H1 (cell line): ENCODE data around the gene TBC1D30.
A peak's percentile ranks its signal among the peaks of the same experiment; 100 is the strongest.

ENCODE experiments used
- BACH1 ChIP-seq: IDR thresholded peaks from 2 replicates; pipeline ENCODE4 v1.6.1; 2012; ENCODE audit warnings: low read length, improper control_type of control experiment
- CEBPB ChIP-seq: IDR thresholded peaks from 2 replicates; pipeline ENCODE4 v1.6.1; 2012; ENCODE audit warnings: low read depth, low read length
- CHD1 ChIP-seq: IDR thresholded peaks from 2 replicates; pipeline ENCODE4 v1.6.1; 2012; ENCODE audit warnings: low read depth, low read length, improper control_type of control experiment
- EZH2 ChIP-seq: fragments of 200-600 bp; sonication (generic); IDR thresholded peaks from 2 replicates; pipeline ENCODE4 v1.7.1; 2012; ENCODE audit warnings: low read depth, mild to moderate bottlenecking, moderate library complexity, low read length, inconsistent platforms; ENCODE audit not compliant: severe bottlenecking
- GABPA ChIP-seq: IDR thresholded peaks from 2 replicates; pipeline ENCODE4 v1.6.1; 2011; ENCODE audit warnings: mild to moderate bottlenecking, low read length, moderate library complexity, borderline replicate concordance; ENCODE audit not compliant: insufficient read depth
- KDM5A ChIP-seq: fragments of 200-600 bp; IDR thresholded peaks from 2 replicates; pipeline ENCODE4 v1.7.1; 2012; ENCODE audit warnings: mild to moderate bottlenecking, low read length, inconsistent platforms, mixed read lengths
- POLR2A ChIP-seq, 2 experiments: IDR thresholded peaks; 1 replicate in 1 of 2; 2 replicates in 1 of 2; pipeline ENCODE4 v1.6.1; 2011; ENCODE audit warnings: low read depth in 2 of 2, low read length in 2 of 2, mild to moderate bottlenecking in 2 of 2; ENCODE audit errors: control extremely low read depth in 1 of 2
- RAD21 ChIP-seq, 2 experiments: IDR thresholded peaks in 1 of 2; conservative IDR thresholded peaks in 1 of 2; 2 replicates each; pipeline ENCODE4 v1.6.1; 2011; ENCODE audit warnings: low read depth in 2 of 2, low read length in 2 of 2, improper control_type of control experiment in 1 of 2, inconsistent platforms in 1 of 2, mild to moderate bottlenecking in 1 of 2, moderate library complexity in 1 of 2
- SUZ12 ChIP-seq: fragments of 200-600 bp; sonication (generic); IDR thresholded peaks from 2 replicates; pipeline ENCODE4 v1.6.1; 2012; ENCODE audit warnings: mild to moderate bottlenecking, inconsistent platforms, low read length, moderate library complexity, mixed read lengths
- TBP ChIP-seq: IDR thresholded peaks from 2 replicates; pipeline ENCODE4 v1.6.1; 2011; ENCODE audit warnings: low read depth, low read length, improper control_type of control experiment
- TF ChIP-seq, protein P1 (sequence below), 3 experiments: IDR thresholded peaks; 1 replicate in 2 of 3; 2 replicates in 1 of 3; pipeline versions ENCODE4 v1.5.1 to v1.6.1; 2011; ENCODE audit warnings: low read length in 3 of 3, mild to moderate bottlenecking in 3 of 3, inconsistent platforms in 2 of 3, low read depth in 1 of 3, moderate library complexity in 1 of 3; ENCODE audit not compliant: insufficient read depth in 1 of 3; ENCODE audit errors: control extremely low read depth in 1 of 3
- TF ChIP-seq, protein P2 (sequence below): IDR thresholded peaks from 2 replicates; pipeline ENCODE4 v1.6.1; 2012; ENCODE audit warnings: inconsistent platforms
- TF ChIP-seq, protein P3 (sequence below): IDR thresholded peaks from 2 replicates; pipeline ENCODE4 v1.6.1; 2011; ENCODE audit warnings: low read length, improper control_type of control experiment

DNA sequence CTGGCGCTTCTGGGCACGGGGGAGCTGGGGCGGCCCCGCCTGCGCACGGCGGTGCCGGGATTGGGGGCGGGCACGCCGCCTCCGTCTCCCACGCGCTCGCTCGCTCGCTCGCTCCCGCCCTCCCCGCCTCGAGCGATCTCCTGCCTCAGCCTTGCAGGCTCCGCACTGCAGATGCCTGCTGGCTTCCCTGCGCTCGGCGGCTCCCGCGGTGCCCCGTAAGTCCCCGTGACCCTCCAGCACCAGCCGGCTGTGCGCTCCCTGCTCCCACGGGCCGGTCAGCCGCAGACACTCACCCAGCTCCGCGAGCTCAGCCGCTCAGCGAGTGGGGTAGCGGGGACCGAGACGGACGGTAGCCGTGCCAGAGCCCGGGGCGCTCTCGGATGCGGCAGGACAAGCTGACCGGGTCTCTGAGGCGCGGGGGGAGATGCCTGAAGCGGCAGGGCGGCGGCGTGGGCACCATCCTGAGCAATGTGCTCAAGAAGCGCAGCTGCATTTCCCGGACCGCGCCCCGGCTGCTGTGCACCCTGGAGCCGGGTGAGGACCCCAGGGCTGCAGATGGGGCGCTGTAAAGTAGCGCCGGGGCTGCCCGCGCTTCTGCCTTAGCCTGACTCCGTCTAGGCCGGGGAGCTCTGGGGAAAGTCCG lies at the start of gene TBC1D30:
- TF ChIP-seq, protein P1, sequence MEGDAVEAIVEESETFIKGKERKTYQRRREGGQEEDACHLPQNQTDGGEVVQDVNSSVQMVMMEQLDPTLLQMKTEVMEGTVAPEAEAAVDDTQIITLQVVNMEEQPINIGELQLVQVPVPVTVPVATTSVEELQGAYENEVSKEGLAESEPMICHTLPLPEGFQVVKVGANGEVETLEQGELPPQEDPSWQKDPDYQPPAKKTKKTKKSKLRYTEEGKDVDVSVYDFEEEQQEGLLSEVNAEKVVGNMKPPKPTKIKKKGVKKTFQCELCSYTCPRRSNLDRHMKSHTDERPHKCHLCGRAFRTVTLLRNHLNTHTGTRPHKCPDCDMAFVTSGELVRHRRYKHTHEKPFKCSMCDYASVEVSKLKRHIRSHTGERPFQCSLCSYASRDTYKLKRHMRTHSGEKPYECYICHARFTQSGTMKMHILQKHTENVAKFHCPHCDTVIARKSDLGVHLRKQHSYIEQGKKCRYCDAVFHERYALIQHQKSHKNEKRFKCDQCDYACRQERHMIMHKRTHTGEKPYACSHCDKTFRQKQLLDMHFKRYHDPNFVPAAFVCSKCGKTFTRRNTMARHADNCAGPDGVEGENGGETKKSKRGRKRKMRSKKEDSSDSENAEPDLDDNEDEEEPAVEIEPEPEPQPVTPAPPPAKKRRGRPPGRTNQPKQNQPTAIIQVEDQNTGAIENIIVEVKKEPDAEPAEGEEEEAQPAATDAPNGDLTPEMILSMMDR (IDR thresholded peaks at IDR 0.05; ENCODE audit: control extremely low read depth in 1 of 3, insufficient read depth in 1 of 3, low read depth in 1 of 3, low read length in 3 of 3): no peak
- TF ChIP-seq RAD21 (IDR thresholded peaks at IDR 0.05 in 1 of 2, conservative IDR thresholded peaks at IDR 0.05 in 1 of 2; ENCODE audit: low read depth in 2 of 2, low read length in 2 of 2) (no peak), TBP (0 out of 2 replicates have a peak, but pooled peaks have one; percentile 15), POLR2A (IDR thresholded peaks at IDR 0.05; ENCODE audit: control extremely low read depth in 1 of 2, low read depth in 2 of 2, low read length in 2 of 2) (no peak), CHD1 (no peak), SUZ12 (peak; percentile 92), GABPA (no peak), KDM5A (no peak), BACH1 (0 out of 2 replicates have a peak, but pooled peaks have one; percentile 2), EZH2 (peak; percentile 81), CEBPB (no peak)
- TF ChIP-seq, protein P2, sequence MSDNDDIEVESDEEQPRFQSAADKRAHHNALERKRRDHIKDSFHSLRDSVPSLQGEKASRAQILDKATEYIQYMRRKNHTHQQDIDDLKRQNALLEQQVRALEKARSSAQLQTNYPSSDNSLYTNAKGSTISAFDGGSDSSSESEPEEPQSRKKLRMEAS: peak; percentile 40
- TF ChIP-seq, protein P3, sequence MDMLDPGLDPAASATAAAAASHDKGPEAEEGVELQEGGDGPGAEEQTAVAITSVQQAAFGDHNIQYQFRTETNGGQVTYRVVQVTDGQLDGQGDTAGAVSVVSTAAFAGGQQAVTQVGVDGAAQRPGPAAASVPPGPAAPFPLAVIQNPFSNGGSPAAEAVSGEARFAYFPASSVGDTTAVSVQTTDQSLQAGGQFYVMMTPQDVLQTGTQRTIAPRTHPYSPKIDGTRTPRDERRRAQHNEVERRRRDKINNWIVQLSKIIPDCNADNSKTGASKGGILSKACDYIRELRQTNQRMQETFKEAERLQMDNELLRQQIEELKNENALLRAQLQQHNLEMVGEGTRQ: no peak
